ENCODE data around the gene FOXO1.

DNA sequence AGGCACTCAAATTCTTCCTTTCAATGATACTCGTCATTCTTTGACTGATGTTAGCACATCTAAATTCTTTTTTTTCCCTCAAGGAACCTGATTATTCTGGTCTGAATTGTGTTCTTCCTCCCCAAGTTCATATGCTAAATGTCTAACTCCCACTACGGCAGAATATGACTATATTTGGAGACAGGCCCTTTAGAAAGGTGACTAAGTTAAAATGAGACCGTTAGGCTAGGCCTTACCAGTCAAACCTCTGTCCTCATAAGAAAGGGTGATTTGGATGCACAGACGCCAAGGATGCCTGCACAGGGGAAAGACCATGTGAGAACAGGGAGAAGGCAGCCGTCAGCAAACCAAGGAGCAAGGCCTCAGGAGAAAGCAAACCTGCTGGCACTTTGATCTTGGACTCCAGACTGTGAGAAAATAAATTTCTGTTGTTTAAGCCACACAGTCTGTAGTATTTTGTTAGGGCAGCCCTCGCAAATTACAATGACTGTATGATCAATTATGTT, 13.1 kb upstream of the FOXO1 start:
- TF ChIP-seq, protein P1, sequence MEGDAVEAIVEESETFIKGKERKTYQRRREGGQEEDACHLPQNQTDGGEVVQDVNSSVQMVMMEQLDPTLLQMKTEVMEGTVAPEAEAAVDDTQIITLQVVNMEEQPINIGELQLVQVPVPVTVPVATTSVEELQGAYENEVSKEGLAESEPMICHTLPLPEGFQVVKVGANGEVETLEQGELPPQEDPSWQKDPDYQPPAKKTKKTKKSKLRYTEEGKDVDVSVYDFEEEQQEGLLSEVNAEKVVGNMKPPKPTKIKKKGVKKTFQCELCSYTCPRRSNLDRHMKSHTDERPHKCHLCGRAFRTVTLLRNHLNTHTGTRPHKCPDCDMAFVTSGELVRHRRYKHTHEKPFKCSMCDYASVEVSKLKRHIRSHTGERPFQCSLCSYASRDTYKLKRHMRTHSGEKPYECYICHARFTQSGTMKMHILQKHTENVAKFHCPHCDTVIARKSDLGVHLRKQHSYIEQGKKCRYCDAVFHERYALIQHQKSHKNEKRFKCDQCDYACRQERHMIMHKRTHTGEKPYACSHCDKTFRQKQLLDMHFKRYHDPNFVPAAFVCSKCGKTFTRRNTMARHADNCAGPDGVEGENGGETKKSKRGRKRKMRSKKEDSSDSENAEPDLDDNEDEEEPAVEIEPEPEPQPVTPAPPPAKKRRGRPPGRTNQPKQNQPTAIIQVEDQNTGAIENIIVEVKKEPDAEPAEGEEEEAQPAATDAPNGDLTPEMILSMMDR (IDR thresholded peaks at IDR 0.05) = no peak
- no peak for TF ChIP-seq POLR2A (IDR thresholded peaks at IDR 0.05)

Measured in esophagus squamous epithelium (tissue), 4 donors.